GM06990 (cell line): ENCODE measurements around the gene NNMT.

Experiments used
- DNase-seq: peaks from one replicate; pipeline ENCODE4 v3.0.0-alpha.2; 2011; ENCODE audit not compliant: insufficient read length; ENCODE audit errors: extremely low read depth
- H3K27me3 ChIP-seq: replicated peaks from 2 replicates; pipeline ENCODE4 v1.6.0; 2011; ENCODE audit warnings: low read length; ENCODE audit not compliant: control insufficient read depth, insufficient read depth
- H3K36me3 ChIP-seq: 2 replicates; pipeline ENCODE4 v1.5.1; 2011; ENCODE audit warnings: low read length; ENCODE audit not compliant: control insufficient read depth, insufficient read depth
- H3K4me3 ChIP-seq: replicated peaks from 2 replicates; pipeline ENCODE4 v1.5.1; 2011; ENCODE audit warnings: low read depth, mild to moderate bottlenecking, control low read depth, low read length
- TF ChIP-seq, protein P1 (sequence below): IDR thresholded peaks from 2 replicates; pipeline ENCODE4 v1.5.1; 2011; ENCODE audit warnings: low read length, control low read depth, mild to moderate bottlenecking, inconsistent platforms; ENCODE audit not compliant: insufficient read depth, poor library complexity, severe bottlenecking

The NNMT gene

DNA sequence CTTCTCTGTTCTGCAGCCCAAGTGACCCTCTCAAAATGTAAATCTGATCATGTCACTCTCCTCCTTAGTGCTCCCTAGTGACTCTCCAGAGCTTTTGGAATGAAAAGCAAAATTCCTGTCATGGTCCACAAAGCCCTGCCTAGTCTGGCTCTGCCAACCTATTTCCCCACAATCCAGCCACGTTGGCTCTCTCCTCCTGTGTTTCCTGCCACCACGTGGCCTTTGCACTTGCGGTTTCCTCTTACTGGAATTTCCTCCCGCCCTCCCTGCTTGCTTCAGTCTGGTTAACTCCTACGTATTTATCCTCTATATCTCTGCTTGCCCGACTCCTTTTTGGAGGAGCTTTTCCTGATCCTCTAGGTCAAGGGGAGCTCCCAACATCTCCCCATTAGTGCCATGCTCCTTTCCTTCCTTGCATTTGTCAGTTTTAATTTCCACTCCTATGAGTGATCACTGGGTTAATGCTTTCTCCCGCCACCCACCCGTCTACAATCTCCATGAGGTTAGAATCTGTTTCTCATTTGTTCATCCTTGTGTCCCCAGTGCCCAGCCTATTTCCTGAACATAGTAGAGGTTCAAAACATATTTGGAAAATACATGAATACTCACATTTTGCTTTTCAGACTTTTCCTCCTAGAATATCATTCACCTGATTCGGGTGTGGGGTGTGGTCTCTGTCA is 11.5 kb downstream of the NNMT start:
- no peak overlapping the region for H3K4me3 ChIP-seq
- H3K27me3 ChIP-seq: peaks cover 1% of the 10 kb centered on the region; the same call in 1 of the 2 replicates
- DNase-seq: no peak
- no peaks in the 10 kb centered on the region for H3K36me3 ChIP-seq
- TF ChIP-seq, protein P1, sequence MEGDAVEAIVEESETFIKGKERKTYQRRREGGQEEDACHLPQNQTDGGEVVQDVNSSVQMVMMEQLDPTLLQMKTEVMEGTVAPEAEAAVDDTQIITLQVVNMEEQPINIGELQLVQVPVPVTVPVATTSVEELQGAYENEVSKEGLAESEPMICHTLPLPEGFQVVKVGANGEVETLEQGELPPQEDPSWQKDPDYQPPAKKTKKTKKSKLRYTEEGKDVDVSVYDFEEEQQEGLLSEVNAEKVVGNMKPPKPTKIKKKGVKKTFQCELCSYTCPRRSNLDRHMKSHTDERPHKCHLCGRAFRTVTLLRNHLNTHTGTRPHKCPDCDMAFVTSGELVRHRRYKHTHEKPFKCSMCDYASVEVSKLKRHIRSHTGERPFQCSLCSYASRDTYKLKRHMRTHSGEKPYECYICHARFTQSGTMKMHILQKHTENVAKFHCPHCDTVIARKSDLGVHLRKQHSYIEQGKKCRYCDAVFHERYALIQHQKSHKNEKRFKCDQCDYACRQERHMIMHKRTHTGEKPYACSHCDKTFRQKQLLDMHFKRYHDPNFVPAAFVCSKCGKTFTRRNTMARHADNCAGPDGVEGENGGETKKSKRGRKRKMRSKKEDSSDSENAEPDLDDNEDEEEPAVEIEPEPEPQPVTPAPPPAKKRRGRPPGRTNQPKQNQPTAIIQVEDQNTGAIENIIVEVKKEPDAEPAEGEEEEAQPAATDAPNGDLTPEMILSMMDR: no peak

DNA sequence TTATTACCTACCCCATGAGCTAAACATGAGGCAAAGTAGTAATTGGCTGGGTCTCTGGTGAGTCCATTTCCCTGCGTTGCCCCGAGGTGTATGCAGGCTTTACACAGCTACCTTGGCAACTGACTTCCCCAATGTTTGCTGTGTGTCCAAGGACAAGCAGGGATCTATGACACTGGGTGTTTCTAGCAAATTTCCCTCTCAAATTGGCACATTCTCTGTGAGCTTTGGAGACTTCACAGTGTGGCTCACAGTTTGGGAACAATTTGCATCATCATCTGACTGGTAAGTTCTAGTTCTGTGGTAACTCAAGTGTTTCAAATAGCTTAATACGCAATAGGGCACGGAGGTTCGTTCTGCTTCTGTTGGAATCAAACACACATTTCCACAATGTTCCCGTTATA is 12.5 kb downstream of the NNMT start:
- Histone ChIP-seq H3K27me3 (peaks cover 1% of the 10 kb centered on the region; the same call in 1 of the 2 replicates), H3K36me3 (no peaks in the 10 kb centered on the region), H3K4me3 (no peak overlapping the region)
- DNase-seq: no peak
- TF ChIP-seq, protein P1: no peak

DNA sequence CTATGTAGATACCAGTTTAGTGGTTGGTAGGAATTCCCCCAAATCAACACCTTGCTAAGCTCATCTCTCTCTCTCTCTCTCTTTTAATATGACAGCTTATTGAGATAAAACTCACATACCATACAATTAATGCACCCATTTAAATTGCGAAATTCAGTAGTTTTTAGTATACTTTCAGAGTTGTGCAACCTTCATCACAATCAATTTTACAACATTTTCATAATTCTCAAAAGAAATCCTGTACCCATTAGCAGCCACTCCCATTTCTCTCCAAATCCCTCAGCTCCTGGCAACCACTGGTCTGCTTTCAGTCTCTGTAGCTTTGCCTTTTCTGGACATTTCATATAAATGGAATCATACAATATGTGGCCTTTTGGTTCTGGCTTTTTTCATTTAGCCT is 13.3 kb downstream of the NNMT start:
- TF ChIP-seq, protein P1: no peak
- DNase-seq: no peak
- no peak overlapping the region for H3K4me3 ChIP-seq
- H3K27me3 ChIP-seq: 0 out of 2 replicates have a peak, but pooled peaks cover 1% of the 10 kb centered on the region
- H3K36me3 ChIP-seq: no peaks in the 10 kb centered on the region

- TF ChIP-seq, protein P1: no peak
- Histone ChIP-seq H3K4me3 (no peak overlapping the region), H3K27me3 (0 out of 2 replicates have a peak, but pooled peaks cover 1% of the 10 kb centered on the region), H3K36me3 (no peaks in the 10 kb centered on the region)
- no peak for DNase-seq
Observed at GRCh38 chr11:114310095-114310494, 13.9 kb downstream of the NNMT start.

GRCh38 chr11:114311946-114312345 is 15.7 kb downstream of the NNMT start:
- TF ChIP-seq, protein P1: no peak
- no peaks in the 10 kb centered on the region for H3K36me3 ChIP-seq
- H3K27me3 ChIP-seq: peaks cover 3% of the 10 kb centered on the region; the same call in 1 of the 2 replicates
- H3K4me3 ChIP-seq: no peak overlapping the region
- DNase-seq: no peak

- TF ChIP-seq, protein P1: no peak
- DNase-seq: no peak
- no peak overlapping the region for H3K4me3 ChIP-seq
- H3K27me3 ChIP-seq: peaks cover 2% of the 10 kb centered on the region; the same call in 1 of the 2 replicates
- H3K36me3 ChIP-seq: no peaks in the 10 kb centered on the region
Observed at GRCh38 chr11:114314096-114314495, 17.9 kb downstream of the NNMT start.
